IPS DF 6.9 (cell line): ENCODE data around the gene AGFG2.
A peak's percentile ranks its signal among the peaks of the same experiment; 100 is the strongest.
"Not testable (repeated sequence)": the region's sequence is repeated elsewhere in the genome, so short reads cannot be mapped to it uniquely, and the experiment has no call there.

Source experiments
- DNase-seq: peaks from one replicate; pipeline ENCODE4 v3.0.0-alpha.2; 2013; ENCODE audit warnings: low read depth, low spot score
- H3K27ac ChIP-seq: one replicate; pipeline ENCODE4 v1.5.1; 2013; ENCODE audit warnings: low read length, control low read depth
- H3K27me3 ChIP-seq: 2 replicates; pipeline ENCODE4 v1.6.1; 2013; ENCODE audit warnings: mild to moderate bottlenecking, low read length; ENCODE audit not compliant: control insufficient read depth, insufficient read depth
- H3K36me3 ChIP-seq: 2 replicates; pipeline ENCODE4 v1.6.1; 2013; ENCODE audit warnings: low read length; ENCODE audit not compliant: control insufficient read depth, insufficient read depth
- H3K4me1 ChIP-seq: 2 replicates; pipeline ENCODE4 v1.6.1; 2013; ENCODE audit warnings: low read length; ENCODE audit not compliant: control insufficient read depth, insufficient read depth
- H3K4me3 ChIP-seq: 2 replicates; pipeline ENCODE4 v1.5.1; 2013; ENCODE audit warnings: mild to moderate bottlenecking, low read length
- H3K9me3 ChIP-seq: 2 replicates; pipeline ENCODE4 v1.6.1; 2013; ENCODE audit warnings: low read length, inconsistent platforms; ENCODE audit not compliant: control insufficient read depth, insufficient read depth
- WGBS: extraction: QIAGEN DNeasy Blood & Tissue Kit; methylation state at CpG from one replicate; pipeline ENCODE4 v1.1.7; 2013; ENCODE audit warnings: mixed read lengths, missing lambda C conversion rate; ENCODE audit not compliant: insufficient read length, insufficient coverage; 5-methylcytosine and 5-hydroxymethylcytosine counted together

AGFG2 gene

DNA sequence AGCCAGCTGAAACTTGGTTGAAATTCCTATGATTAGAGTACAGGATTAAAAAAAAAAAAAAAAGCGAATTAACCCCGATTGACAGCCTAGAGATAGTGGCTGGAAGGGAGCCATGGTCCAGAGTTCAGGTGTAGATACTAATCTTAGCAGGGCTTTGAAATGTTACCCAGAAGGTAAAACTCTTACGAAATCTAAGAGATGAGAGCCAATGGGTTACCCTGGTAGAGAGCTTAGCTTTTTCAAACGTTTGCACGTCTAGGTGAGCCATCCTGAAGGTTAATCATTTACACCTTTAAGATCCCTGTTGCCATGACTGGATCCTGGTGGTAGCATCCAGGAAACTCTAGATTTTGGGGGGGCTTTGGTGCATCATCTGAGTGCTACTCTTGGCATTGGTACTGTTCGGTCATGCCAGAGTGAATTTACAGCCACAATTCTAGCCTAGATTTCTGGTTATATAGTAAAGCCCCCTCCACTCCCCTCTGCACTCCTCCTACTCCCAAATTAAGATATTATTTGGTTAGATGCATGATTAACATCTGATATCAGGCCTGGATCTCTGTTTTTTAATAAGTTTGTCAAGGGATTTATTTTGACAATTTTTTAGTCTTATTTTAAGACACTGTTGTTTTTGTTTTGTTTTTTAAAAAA is 1.2 kb downstream of the AGFG2 start:
- no peaks in the 10 kb centered on the region for H3K36me3 ChIP-seq
- H3K27ac ChIP-seq, result no peak overlapping the region
- H3K9me3 ChIP-seq, result no peaks in the 10 kb centered on the region
- WGBS, result no CpG with 5 or more reads among the region's 6 CpGs
- 0 out of 2 replicates have a peak, but pooled peaks cover 1% of the 10 kb centered on the region for H3K27me3 ChIP-seq
- peak overlapping the region; percentile 72; the same call in 1 of the 2 replicates for H3K4me3 ChIP-seq
- peaks cover 4% of the 10 kb centered on the region; the same call in 1 of the 2 replicates for H3K4me1 ChIP-seq
- DNase-seq, result no peak

DNA sequence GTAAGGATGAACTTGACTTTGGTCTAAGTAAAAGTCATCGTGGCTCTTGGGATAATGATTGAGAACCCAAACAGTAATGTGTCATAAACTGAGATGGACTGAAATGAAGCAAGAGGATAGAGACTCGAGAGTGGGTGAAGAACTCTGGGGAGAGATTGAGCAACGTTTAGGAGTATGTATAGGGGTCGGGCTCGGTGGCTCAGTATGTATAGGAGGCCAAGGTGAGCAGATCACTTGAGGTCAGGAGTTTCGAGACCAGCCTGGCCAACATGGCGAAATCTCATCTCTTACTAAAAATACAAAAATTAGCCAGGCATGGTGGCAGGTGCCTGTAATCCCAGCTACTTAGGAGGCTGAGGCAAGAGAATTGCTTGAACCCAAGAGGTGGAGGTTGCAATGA is 2.3 kb downstream of the AGFG2 start:
- not testable (repeated sequence) for H3K4me3 ChIP-seq, H3K4me1 ChIP-seq, H3K27ac ChIP-seq, H3K36me3 ChIP-seq, H3K9me3 ChIP-seq, H3K27me3 ChIP-seq, DNase-seq
- no CpG with 5 or more reads among the region's 7 CpGs for WGBS

DNA sequence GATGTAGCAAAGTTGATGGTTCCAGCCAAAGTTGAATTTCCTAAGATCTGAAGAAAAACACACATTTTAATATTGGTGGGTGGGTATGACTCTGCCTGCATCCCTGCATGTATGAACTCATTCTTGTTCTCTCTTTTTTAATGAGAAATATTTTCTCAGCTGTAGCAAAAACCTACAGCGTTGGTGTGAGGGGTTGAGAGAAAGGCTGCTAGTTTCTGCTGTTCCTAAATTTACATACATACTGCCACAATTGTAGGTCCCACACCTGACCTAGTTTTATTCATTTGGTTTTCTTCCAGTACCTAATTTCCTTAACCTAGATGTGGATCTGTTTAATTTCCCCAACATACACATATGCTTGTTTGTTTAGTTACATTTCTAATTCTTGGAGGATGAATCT is 4.6 kb downstream of the AGFG2 start:
- no peak overlapping the region for H3K27ac ChIP-seq
- H3K4me1 ChIP-seq, result peaks cover 6% of the 10 kb centered on the region; the same call in 1 of the 2 replicates
- no peak overlapping the region for H3K4me3 ChIP-seq
- no peaks in the 10 kb centered on the region for H3K36me3 ChIP-seq
- 0 out of 2 replicates have a peak, but pooled peaks cover 1% of the 10 kb centered on the region for H3K27me3 ChIP-seq
- no CpG with 5 or more reads among the region's 1 CpG for WGBS
- DNase-seq, result no peak
- H3K9me3 ChIP-seq, result no peaks in the 10 kb centered on the region

DNA sequence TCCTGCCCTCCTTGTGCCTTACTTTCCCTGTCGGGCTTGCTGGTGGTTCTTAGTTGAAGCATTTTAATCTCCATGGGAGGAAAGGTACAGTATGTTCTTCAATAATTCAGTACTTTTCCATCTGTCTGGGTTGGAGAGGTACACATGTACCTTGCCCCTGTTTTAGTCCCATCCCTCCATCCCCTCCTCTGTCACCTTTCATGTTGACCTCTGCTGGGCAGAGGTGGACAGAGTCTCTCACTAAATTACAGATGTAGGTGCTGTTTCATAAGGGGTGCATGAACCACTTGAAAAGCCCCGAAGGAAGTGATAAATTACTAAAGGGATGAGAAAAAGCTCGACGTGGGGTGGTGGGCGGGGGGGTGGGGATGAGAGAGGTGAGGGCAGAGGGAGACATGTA is 5.4 kb downstream of the AGFG2 start:
- no CpG with 5 or more reads among the region's 5 CpGs for WGBS
- no peaks in the 10 kb centered on the region for H3K9me3 ChIP-seq
- H3K4me1 ChIP-seq, result peaks cover 6% of the 10 kb centered on the region; the same call in 1 of the 2 replicates
- H3K4me3 ChIP-seq, result no peak overlapping the region
- no peaks in the 10 kb centered on the region for H3K36me3 ChIP-seq
- no peak for DNase-seq
- no peak overlapping the region for H3K27ac ChIP-seq
- 0 out of 2 replicates have a peak, but pooled peaks cover 1% of the 10 kb centered on the region for H3K27me3 ChIP-seq

DNA sequence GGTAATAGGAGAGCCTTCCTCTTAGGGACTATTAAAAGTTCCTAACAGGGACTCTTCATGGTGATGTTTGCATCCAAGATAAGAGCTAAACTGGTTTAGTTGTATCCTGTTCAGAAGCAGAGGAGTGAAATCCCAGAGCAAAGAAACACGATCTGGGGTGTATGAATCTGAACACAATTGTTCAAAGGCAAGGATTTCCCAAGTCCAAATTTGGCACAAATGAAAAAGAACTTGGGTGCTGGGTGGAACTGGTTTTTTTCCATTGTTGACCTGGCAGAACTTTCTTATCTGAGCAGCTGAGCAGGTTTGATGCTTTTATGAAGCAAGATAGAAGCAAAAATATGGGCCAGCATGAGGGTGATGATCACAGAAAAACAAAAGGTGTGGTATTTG is 6.0 kb downstream of the AGFG2 start:
- Histone ChIP-seq H3K9me3 (no peaks in the 10 kb centered on the region), H3K27me3 (0 out of 2 replicates have a peak, but pooled peaks cover 1% of the 10 kb centered on the region), H3K4me1 (peaks cover 6% of the 10 kb centered on the region; the same call in 1 of the 2 replicates), H3K27ac (no peak overlapping the region), H3K4me3 (no peak overlapping the region), H3K36me3 (no peaks in the 10 kb centered on the region)
- no peak for DNase-seq
- WGBS, result no CpG with 5 or more reads among the region's 1 CpG

DNA sequence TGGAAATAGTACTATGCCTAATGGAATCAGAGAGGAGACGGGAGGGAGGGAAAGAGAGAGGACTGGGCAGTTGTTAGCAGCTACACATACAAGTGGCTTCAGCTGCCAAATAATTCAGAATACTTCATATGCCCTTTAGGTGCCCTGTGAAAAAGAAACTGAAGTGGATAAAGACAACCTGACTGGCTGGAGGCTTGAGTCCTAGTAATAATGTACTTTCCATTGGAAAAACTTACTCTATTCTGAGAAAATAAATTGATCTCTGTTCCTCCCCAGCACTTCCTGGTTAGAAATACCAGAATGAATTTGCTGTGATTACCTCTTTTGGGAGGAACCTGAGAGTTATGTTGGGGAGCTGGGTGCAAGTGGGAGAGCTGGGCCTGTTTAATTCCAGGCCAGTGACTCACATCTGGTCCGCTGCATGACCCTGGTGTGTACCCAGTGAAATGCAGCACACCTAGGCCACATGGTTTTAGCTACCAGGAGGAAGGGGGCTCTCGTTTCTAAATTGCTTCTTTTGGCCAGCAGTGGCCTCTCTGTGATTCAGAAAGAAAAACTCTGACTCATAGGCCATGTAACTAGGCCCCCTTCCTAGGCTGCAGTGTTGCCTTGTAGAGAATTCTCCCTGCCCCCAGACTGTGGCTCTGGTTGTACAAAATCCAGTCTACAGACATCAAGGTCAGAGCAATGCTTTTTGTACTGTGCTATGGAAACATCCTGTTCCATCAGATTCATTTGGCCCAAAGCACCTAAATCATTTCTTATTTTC is 6.5 kb downstream of the AGFG2 start:
- no peaks in the 10 kb centered on the region for H3K9me3 ChIP-seq
- H3K4me1 ChIP-seq, result peaks cover 6% of the 10 kb centered on the region; the same call in 1 of the 2 replicates
- no peaks in the 10 kb centered on the region for H3K36me3 ChIP-seq
- H3K27me3 ChIP-seq, result no peaks in the 10 kb centered on the region
- no peak overlapping the region for H3K27ac ChIP-seq
- DNase-seq, result no peak
- no peak overlapping the region for H3K4me3 ChIP-seq
- WGBS, result no CpG with 5 or more reads among the region's 3 CpGs

GRCh38 chr7:100546129-100546925 is 7.3 kb downstream of the AGFG2 start:
- DNase-seq, result no peak
- H3K27me3 ChIP-seq, result no peaks in the 10 kb centered on the region
- peaks cover 6% of the 10 kb centered on the region; the same call in 1 of the 2 replicates for H3K4me1 ChIP-seq
- no peaks in the 10 kb centered on the region for H3K9me3 ChIP-seq
- H3K27ac ChIP-seq, result no peak overlapping the region
- H3K36me3 ChIP-seq, result no peaks in the 10 kb centered on the region
- WGBS, result no CpG with 5 or more reads among the region's 10 CpGs
- H3K4me3 ChIP-seq, result no peak overlapping the region

DNA sequence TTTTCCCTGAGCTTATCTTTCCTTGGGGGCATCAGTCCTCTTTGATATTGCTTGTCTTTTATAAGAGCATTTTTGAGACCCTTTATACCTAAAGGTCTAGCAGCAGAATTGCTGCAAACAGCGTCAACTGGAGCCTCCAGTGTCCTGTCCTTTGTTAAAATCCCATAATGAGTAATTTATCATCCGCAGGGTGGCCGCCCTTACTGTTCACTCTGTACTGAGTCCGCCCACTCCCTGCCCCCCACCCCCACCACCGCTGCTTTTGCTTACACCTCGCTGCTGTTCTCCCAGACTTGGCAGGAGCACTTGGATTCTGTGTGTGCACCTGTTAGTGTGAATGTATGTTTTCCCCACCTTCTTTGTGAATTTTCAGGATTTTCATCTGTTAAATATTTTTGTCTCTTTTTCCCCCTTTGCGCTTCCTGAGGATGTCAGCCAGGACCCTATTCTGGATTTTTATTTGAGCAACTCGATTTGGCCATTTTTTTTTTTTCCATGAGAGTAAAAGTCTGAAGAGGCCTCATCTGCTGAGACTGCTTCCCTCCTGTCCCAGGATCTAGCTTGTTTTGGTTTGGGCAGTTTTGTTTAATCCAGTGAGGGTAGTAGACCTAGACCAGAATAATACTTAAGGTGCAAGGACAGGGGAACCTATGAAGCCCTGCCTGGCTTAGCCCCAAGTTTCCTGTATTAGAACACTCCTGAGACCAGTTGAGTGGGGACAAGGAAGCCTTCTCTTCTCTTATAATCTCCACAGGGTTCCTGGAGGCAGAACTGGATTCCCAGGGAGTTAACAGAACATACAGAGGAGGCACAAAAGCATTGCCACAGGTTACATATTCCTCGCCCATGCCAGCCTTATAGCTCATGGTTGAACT is 8.2 kb downstream of the AGFG2 start:
- no peaks in the 10 kb centered on the region for H3K9me3 ChIP-seq
- no CpG with 5 or more reads among the region's 9 CpGs for WGBS
- H3K36me3 ChIP-seq, result no peaks in the 10 kb centered on the region
- H3K27ac ChIP-seq, result no peak overlapping the region
- H3K4me1 ChIP-seq, result peaks cover 6% of the 10 kb centered on the region; the same call in 1 of the 2 replicates
- DNase-seq, result no peak
- H3K4me3 ChIP-seq, result no peak overlapping the region
- H3K27me3 ChIP-seq, result no peaks in the 10 kb centered on the region

GRCh38 chr7:100547872-100548271 is 8.9 kb downstream of the AGFG2 start:
- Histone ChIP-seq H3K4me1 (peaks cover 1% of the 10 kb centered on the region; the same call in 1 of the 2 replicates), H3K36me3 (no peaks in the 10 kb centered on the region), H3K27ac (no peak overlapping the region), H3K4me3 (no peak overlapping the region), H3K27me3 (no peaks in the 10 kb centered on the region), H3K9me3 (no peaks in the 10 kb centered on the region)
- no CpG with 5 or more reads among the region's 2 CpGs for WGBS
- no peak for DNase-seq
